GM19240 (cell line): ENCODE data around the gene COX6A2.

Experiments
- DNase-seq: peaks from one replicate; pipeline ENCODE4 v3.0.0; 2011; ENCODE audit warnings: low spot score; ENCODE audit not compliant: insufficient read length

The COX6A2 gene

DNA sequence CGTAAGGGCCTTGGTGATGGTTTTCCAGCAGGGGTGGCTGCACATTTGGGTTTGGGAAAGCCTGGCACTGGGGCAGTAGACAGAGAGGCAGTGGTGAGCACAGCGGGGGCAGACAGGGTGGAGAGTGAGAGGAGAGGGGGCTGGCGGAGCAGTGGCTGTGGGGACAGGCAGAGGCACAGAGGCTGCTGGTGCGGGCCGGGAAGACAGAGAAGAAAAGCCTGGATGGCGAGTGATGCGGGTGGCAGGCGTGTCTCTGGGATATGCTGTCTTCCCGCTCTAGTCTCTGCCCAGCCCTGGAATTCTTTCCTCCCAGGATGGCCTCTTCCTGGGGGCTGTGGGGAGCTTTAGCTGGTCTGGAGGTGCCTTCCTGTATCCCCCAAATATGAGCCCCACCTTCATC is 18.1 kb downstream of the COX6A2 start:
- no peak for DNase-seq

DNA sequence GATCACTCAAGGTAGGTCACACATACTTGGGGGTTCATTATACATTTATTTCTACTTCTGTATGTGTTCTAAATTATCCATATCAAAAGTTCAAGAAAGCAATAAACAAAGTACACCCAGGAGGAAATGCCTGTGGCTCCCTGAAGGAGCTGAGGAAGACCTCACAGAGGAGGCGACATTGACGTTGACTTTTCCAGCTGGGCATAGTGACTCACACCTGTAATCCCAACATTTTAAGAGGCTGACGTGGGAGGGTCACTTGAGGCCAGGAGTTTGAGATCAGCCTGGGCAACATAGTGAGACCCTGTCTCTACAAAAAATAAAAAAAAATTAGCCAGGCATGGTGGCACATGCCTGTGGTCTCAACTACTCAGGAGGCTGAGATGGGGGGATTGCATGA is 18.7 kb downstream of the COX6A2 start:
- no peak for DNase-seq

DNA sequence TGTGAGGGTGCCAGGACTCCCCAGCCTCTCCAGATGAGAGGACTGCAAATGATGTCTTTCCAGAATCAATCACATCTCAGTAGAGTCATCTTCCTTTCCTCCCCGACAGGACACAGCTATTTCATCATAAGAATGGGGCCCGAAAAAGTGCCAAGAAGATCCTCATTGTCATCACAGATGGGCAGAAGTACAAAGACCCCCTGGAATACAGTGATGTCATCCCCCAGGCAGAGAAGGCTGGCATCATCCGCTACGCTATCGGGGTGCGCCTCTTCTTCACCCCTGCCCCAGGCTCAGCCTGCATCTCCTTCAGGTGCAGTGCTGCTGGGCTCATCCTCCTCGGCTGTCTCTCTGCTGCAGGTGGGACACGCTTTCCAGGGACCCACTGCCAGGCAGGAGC is 20.8 kb downstream of the COX6A2 start:
- no peak for DNase-seq

DNA sequence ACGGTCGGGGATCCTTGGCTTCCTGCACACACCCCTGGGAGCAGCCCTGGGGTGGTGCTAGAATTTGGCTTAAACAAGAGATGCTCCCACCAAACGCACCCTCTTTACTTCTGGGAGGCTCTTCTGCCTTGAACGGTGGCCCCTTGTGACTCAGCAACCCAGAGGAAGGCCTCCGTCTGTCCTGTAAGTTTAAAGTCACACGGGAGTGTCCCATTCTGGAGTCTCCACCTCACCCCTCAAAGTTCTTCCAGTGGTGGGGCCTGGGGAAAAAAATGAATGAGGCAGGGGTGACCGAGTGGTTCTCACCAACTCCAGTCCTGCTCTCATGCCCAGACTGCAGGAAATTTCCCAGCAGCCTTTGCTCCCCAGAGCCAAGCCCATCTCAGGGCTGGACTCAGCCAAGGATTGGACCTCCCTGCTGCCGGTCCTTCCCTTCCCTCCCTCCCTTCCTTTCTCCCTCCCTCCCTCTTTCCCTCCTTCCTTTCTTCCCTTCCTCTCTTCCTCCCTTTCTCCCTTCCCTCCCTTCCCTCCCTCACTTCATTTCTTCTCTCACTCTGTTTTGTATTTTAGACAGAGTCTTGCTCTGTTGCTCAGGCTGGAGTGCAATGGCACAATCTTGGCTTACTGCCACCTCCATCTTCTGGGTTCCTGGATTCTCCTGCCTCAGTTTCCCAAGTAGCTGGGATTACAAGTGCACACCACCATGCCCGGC is 23.7 kb downstream of the COX6A2 start:
- no peak for DNase-seq

DNA sequence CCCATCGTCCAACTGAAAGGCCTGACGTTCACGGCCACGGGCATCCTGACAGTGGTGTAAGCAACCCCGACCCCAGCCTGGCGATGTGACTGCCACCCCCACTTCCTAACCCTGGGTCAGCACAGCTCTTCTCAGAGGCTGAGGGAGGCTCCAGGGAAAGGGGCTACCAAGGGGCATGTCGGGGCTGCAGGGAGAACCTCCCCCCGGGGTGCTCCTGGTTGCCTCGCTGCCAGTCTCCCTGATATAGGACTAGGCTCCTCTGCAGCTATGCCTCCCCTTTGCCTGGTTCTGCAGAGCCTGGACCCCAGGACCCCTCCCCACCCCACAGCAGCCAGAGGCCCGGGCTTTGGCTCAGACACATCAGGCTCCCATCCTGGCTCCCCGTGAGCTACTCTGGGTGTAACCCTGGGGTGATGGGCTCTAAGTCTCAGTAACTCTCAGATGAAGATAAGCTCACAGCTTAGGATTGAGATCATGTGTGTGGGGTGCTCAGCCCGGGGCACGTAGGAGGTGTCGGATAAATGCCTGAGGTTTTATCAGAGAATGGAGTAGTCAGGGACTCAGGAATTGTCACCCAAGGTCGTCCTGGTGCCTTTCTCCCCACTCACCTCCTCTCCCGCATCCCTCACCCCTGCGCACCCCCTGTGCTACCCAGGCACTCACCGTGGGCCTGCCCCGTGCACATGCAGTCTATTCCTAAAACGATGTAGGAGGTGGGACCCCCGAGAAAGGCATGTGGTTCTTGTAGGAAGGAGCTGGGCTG is 24.4 kb downstream of the COX6A2 start:
- no peak for DNase-seq

DNA sequence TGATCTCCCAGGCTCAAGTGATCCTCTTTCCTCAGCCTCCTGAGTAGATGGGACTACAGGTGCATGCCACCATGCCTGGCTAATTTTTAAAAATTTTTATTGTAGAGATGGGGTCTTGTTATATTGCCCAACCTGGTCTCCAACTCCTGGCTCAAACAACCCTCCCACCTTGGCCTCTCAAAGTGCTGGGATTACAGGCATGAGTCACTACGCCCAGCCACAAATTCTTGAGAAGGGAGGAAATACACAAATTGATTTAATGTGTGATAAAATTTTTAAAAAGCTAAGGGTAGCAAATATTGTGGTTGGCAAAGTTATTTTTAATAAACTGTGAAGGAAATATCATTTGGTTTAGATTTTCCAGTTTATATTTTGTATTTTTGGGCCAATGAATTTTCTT is 25.5 kb downstream of the COX6A2 start:
- DNase-seq, result no peak

DNA sequence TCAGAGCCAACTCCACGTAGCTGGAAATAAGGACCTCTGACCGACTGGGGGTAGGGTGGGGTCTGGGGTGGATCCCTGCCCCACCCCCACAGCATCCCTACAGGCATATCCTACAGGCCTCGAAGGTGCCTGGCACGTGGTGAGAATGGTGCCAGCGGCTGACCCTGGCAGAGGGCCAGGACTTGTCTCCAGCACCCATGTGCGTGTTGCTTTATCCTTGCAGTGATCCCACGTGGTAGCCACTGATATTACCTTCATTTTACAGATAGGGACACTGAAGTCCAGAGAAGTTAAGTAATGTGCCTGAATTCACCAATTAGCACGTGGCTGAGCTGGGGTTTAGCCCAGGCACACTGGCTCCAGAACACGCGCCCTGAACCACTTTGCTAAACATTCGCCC is 26.7 kb downstream of the COX6A2 start:
- no peak for DNase-seq

DNA sequence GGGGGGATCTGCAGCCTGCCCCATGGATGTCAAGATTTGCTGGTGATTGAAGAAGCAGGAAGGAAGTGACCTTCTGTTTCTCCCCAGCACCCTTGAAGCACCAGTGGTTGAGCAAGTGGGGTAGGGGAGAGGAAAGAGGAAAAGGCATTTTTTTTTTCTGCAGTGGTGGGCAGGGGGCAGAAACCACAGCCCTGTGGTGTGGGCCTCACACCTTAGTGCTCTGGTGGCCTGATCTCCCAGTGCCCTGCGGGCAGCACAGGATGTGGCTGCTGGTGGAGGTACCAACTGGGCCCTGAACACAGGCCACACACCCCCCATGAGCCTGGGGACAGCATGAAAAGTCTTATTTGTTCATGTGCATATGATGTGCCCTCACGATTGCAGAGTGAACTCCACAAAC is 28.0 kb downstream of the COX6A2 start:
- DNase-seq, result no peak

DNA sequence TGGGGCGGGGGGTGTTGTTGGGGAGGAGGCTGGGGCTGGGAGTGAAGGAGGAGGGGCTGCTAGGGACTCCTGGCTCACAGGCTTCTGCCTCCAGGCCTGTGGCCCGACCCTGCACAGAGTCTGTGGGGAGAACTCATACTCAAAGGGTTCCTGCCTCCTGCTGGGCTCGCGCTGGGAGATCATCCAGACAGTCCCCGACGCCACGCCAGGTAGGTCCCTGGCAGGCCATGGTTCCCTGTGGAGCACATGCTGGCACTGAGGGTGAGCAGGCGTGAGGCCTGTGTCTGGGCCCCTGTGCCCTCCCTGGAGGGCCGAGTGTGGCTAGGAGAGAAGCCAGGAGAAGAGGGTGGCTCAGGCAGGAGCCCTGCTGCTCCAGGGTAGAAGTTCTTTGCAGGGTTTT is 30.5 kb downstream of the COX6A2 start:
- DNase-seq, result no peak

DNA sequence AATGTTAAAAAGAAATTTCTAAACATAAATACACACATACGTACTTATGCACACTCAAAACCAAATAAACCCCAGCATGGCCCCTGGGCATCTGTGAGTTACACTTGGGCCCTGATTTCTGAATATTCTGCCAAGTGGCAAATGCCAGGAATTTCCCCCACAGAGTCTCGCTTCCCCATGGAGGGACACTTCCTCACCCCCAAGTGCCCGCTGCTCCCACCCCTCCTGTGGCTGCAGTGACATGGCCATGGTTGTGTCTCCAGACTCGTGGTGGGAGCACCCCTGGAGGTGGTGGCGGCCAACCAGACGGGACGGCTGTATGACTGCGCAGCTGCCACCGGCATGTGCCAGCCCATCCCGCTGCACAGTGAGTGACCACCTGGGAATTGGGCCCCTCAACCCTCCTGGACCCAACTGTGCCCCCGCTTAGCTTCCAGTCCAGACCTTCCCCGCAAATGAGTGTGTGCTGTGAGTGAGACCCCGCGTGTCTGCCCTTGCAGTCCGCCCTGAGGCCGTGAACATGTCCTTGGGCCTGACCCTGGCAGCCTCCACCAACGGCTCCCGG is 31.0 kb downstream of the COX6A2 start:
- DNase-seq, result no peak

DNA sequence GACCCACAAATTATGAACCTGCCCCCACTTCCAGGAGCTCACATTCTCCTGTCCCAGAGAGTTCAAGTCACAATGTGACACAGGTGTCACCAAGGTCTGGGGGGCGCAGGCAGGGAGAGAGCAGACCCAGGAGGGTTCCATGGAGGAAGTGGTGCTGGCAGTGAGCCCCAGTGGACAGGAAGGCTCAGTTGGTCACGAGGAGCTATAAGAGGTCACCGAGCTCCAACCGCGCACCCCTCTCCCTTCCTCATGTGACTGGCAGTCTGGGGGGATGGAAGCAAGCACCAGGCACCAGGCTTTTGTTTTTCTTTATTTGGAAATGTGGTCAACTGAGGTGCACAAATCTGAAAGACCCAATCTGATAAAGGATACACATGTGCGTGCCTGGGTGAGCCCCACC is 32.5 kb downstream of the COX6A2 start:
- DNase-seq, result no peak

DNA sequence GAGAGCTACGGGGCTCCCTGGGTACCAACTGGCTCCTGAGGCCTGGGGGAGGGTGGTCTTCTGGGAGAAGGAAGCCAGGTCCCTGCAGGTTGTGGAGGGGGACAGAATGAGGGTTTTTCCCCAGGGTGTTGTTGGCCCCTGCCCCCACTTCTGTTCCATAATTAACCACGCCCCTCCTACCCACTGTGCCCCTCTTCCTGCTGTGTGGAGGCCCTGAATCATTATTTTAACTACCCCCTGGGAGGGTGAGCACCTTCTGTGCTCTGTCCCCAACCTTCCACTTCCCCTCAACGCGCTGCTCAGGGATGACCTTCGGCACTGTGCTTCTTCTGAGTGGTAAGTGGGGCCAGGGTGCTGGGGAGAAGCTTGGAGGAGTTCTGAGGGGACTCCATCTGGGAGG is 35.1 kb downstream of the COX6A2 start, which contains the start of gene ITGAD:
Gene ITGAD, plus strand, starts transcription at position 280 of the 400 bp plus-strand sequence. Its CDS starts 26 bp downstream, at position 306.
- no peak for DNase-seq

DNA sequence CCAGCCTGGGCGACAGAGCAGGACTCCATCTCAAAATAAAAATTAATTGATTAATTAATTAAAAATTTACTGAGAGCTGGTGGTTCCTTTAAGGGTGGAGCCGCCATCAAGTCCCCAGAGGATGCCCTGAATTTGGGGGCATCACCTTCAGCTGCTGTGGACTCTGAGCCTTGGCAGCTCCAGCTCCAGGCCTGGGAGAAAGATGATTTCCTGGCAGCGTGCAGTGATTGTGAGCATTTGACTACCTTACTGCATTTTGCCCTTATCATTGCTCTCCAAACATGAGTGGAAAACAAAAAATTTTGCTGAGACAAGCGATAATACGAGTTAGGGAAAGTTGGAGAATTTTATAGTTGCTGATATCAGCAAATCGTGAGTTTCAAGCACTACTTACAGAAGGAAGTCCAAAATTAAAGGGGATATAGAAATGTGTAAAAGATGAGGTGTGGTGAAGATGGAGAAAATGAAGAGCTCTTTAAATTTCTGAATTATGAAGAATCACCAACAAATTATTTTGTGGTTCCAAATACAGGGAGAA is 37.6 kb downstream of the COX6A2 start:
- no peak for DNase-seq

DNA sequence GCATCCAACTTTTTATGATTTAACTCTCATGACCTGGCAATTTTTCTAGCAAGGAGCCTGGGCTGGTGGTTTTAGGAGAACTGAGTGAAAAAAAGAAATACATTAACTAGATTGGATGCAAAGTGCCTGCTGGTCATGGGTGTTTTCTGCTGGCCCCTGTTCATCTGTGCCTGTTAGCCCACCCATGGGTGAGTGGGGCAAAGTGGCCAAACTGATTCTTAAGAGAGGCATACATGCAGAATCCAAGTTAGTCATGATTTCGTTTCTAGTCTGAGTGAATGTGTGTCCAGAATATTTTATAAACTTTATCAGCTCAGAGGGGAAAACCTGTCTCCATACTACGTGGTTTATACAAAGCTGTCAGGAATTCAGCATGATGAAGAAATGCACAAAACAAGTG is 39.6 kb downstream of the COX6A2 start:
- DNase-seq, result no peak

DNA sequence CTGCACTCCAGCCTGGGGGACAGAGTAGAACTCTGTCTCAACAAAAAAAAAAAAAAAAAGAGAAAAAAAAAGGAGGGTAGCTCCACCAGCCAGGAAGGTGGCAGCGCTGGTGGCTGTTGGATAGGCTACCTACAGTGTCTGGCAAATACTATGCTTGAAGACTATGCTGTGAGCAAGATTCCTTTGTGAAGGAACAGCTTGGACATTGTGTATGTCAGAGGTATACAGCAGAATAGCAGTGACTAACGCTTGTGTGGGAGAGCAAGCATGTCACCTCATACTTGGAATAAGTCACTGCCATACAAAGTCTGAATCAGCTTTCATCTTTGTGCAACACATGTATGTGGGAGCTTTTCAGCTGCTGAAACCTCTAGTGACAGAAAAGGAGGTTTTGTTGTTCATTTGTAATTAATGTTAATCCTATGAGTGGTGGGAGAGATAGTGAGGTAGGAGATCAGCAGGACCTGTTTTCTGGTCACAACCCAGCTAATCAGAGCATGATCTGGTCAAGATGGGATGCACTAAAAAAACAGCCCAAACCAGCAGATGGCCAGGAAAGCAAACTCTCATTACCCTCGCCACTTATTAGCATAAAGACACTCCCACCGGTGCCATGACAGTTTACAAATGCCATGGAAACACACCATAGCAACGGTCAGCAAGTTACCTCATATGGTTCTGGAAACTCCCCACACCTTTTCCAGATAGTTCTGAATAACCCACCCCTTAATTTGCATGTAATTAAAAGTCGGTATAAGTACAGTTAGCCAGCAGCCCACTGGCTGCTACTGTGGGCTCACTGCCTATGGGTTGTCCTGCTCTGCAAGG is 41.8 kb downstream of the COX6A2 start:
- no peak for DNase-seq

DNA sequence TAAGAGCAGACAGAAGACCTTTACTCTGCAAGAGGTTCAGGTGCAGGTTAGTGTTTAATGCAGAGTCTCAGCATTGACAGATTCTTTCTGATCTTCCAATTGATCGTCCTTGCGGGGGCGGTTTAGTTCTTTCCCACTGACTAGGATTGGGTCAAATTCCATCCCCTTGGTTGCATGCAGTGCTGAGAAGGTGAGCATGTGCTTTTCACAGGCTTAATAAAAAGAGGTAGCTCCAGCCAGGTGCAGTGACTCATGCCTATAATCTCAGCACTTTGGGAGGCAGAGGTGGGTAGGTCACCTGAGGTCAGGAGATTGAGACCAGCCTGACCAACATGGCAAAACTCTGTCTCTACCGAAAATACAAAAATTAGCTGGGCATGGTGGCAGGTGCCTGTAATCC is 42.5 kb downstream of the COX6A2 start:
- DNase-seq, result no peak

DNA sequence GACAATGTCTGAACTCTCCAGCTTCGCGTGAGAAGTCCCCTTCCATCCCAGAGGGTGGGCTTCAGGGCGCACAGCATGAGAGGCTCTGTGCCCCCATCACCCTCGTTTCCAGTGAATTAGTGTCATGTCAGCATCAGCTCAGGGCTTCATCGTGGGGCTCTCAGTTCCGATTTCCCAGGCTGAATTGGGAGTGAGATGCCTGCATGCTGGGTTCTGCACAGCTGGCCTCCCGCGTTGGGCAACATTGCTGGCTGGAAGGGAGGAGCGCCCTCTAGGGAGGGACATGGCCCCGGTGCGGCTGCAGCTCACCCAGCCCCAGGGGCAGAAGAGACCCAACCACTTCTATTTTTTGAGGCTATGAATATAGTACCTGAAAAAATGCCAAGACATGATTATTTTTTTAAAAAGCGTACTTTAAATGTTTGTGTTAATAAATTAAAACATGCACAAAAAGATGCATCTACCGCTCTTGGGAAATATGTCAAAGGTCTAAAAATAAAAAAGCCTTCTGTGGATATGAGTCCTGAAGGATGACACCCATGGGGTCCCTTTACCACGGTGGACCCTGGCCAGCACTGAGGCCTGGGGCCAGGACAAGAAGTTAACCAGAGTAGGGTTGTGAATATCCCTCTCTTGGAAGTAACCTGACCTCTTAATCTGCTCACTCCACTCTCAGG is 45.5 kb downstream of the COX6A2 start:
- DNase-seq, result peak; percentile 62

DNA sequence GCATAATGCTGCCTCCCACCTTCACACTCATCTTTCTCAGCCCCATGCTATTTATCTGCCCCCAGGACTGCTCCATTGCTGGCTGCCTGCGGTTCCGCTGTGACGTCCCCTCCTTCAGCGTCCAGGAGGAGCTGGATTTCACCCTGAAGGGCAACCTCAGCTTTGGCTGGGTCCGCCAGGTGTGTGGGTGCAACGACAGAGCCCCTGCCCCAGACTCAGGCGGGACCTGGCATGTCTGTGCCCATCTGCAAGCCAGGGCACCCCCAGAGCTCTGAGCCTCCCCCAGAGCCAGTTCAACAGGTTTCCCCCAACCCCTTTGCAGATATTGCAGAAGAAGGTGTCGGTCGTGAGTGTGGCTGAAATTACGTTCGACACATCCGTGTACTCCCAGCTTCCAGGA is 48.0 kb downstream of the COX6A2 start:
- DNase-seq, result no peak
